Neural crest cell (in vitro differentiated cells): ENCODE measurements around the gene AUTS2. TPM values are rescaled to one million over a fixed set of nuclear protein-coding genes. Genes with fewer than 3 reads are reported as not detected.

ENCODE experiments used
- DNase-seq: peaks from one replicate; pipeline ENCODE4 v3.0.0; 2021; ENCODE audit warnings: low read depth, mixed read lengths, low spot score
- H3K27ac Mint-ChIP-seq: one replicate; pipeline ENCODE4 v1.8.0; 2021; ENCODE audit warnings: mild to moderate bottlenecking, mixed read lengths; ENCODE audit not compliant: unreplicated experiment
- H3K27me3 Mint-ChIP-seq: 2 replicates; pipeline ENCODE4 v1.8.0; 2021; ENCODE audit warnings: low read depth, mild to moderate bottlenecking, mixed read lengths
- H3K36me3 Mint-ChIP-seq: 2 replicates; pipeline ENCODE4 v1.8.0; 2021; ENCODE audit warnings: low read depth, mild to moderate bottlenecking, mixed read lengths
- H3K4me1 Mint-ChIP-seq: 2 replicates; pipeline ENCODE4 v1.8.0; 2021; ENCODE audit warnings: mixed read lengths
- H3K4me3 Mint-ChIP-seq: one replicate; pipeline ENCODE4 v1.8.0; 2021; ENCODE audit warnings: mild to moderate bottlenecking, mixed read lengths
- H3K9me3 Mint-ChIP-seq: 2 replicates; pipeline ENCODE4 v1.8.0; 2021; ENCODE audit warnings: mixed read lengths
- total RNA-seq: library from RNA; stranded (reverse); gene quantifications from 2 replicates; pipeline ENCODE4 v1.2.1, GENCODE V29; 2021
- TF ChIP-seq, protein P1 (sequence below): fragments of 200-600 bp; sonication (generic); conservative IDR thresholded peaks from 2 replicates; pipeline ENCODE4 v1.5.0; 2021; ENCODE audit warnings: antibody characterized with exemption, mild to moderate bottlenecking

AUTS2 gene
- total RNA-seq, 1 donor from 2014 or later: 152 TPM

DNA sequence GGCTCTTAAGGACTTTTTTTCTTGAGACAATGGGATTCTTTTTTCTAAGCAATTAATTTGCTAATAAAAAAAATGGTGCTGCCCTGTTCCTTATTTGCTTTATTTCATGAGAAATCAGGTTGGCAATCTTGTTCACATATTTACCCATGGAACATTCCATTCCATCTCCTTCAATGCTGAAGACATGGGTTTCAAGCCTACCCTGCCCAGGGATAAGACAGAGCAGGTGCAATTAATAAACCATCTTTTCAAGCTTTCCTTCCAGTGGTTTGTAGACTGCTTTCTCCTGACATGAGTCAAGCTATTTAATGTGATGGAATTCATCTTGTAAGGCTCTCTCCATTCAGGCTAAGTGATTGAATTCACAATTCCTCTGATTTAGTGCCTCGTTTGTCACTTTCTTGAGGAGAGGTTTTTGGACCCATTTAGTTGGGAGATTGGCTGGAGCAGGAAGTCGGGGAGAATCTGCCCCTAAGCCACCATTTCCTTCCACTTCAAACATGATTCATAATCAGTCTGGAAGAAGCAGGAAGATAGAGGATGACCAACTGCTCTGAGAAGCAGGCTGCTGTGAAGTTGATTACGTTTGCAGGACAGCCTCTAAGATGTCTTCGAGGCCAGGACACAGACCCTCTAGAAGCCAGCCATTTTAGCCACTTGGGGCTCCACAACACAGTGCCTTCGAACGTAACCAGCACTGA lies 981.3 kb downstream of the AUTS2 start:
- Mint-ChIP-seq H3K4me3 (no peak overlapping the region), H3K36me3 (peaks cover 3% of the 10 kb centered on the region), H3K27ac (no peak overlapping the region), H3K4me1 (peaks cover 50% of the 10 kb centered on the region), H3K27me3 (peaks cover 41% of the 10 kb centered on the region), H3K9me3 (no peaks in the 10 kb centered on the region)
- DNase-seq: no peak
- TF ChIP-seq, protein P1, sequence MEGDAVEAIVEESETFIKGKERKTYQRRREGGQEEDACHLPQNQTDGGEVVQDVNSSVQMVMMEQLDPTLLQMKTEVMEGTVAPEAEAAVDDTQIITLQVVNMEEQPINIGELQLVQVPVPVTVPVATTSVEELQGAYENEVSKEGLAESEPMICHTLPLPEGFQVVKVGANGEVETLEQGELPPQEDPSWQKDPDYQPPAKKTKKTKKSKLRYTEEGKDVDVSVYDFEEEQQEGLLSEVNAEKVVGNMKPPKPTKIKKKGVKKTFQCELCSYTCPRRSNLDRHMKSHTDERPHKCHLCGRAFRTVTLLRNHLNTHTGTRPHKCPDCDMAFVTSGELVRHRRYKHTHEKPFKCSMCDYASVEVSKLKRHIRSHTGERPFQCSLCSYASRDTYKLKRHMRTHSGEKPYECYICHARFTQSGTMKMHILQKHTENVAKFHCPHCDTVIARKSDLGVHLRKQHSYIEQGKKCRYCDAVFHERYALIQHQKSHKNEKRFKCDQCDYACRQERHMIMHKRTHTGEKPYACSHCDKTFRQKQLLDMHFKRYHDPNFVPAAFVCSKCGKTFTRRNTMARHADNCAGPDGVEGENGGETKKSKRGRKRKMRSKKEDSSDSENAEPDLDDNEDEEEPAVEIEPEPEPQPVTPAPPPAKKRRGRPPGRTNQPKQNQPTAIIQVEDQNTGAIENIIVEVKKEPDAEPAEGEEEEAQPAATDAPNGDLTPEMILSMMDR: no peak

DNA sequence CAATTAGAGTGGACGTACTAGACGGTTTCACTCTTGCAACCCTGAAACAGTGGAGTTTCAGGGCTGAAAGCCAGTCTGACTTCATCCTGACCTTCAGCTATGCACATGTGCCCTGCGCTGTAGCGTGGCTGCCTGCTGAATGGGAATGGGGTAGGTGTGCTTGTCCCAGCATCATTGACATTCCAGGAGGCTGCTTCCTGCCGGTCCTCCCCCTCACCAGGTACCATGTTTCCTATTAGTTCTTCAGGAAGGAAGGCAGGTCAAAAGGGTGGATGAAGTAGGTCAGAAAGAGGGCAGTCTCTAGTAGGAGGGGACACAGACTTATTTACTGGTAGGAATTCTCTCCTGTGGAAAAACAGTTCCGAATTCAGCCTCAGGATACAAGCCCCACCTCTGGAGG lies 981.9 kb downstream of the AUTS2 start:
- H3K9me3 Mint-ChIP-seq: no peaks in the 10 kb centered on the region
- DNase-seq: no peak
- peaks cover 44% of the 10 kb centered on the region for H3K27me3 Mint-ChIP-seq
- H3K27ac Mint-ChIP-seq: no peak overlapping the region
- H3K4me3 Mint-ChIP-seq: no peak overlapping the region
- H3K36me3 Mint-ChIP-seq: peaks cover 3% of the 10 kb centered on the region
- H3K4me1 Mint-ChIP-seq: peaks cover 48% of the 10 kb centered on the region
- TF ChIP-seq, protein P1: no peak

DNA sequence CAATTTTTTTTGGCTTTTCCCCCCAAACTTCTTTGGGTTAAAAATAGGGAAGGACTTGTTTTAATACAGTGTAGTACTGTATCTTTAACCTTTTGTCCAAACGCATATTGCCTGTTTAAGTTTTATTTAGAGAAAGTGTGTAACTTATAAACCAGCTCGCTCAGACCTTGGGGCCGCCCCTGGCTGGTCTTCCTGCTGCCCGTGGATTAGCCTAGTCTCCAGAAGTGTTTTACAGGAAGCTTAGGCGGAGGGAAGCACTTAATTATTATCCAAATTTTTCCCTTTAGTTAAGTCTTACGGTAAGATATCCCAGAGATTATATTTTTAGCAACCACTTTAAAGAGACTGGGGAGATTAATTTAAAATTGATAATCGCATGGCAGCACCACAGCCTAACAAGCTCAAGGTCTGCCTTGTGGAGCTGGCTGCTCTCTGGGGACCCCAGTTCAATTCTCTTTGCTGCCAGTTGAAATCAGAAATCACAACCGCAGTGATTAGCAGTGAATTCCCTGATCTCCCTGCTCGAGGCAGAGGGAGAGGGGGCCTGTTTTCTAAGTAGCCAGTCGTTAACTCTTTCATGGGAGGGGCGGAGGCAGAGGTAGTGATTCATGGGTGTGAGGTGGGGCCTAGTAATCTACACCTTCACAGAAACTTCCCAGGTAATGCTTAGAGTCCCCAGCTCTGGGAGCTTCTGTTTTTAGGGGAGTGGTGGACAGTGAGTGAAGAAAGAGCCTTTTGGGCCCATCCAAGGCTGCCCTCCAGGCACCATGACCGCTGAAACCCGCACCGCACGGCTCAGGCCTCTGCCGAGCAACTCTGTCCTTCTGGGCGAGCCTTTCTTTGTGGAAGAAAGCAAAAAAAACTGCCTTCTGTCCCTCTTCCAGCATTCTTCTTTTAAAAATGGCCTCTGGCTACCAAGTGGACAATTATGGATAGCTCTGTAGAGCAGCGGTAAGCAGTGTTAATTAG lies 984.9 kb downstream of the AUTS2 start:
- Mint-ChIP-seq H3K4me3 (peak overlapping the region; percentile 70), H3K27me3 (peaks cover 41% of the 10 kb centered on the region), H3K4me1 (peaks cover 58% of the 10 kb centered on the region), H3K27ac (peak overlapping the region; percentile 83), H3K36me3 (peaks cover 3% of the 10 kb centered on the region), H3K9me3 (no peaks in the 10 kb centered on the region)
- no peak for DNase-seq
- TF ChIP-seq, protein P1: no peak

DNA sequence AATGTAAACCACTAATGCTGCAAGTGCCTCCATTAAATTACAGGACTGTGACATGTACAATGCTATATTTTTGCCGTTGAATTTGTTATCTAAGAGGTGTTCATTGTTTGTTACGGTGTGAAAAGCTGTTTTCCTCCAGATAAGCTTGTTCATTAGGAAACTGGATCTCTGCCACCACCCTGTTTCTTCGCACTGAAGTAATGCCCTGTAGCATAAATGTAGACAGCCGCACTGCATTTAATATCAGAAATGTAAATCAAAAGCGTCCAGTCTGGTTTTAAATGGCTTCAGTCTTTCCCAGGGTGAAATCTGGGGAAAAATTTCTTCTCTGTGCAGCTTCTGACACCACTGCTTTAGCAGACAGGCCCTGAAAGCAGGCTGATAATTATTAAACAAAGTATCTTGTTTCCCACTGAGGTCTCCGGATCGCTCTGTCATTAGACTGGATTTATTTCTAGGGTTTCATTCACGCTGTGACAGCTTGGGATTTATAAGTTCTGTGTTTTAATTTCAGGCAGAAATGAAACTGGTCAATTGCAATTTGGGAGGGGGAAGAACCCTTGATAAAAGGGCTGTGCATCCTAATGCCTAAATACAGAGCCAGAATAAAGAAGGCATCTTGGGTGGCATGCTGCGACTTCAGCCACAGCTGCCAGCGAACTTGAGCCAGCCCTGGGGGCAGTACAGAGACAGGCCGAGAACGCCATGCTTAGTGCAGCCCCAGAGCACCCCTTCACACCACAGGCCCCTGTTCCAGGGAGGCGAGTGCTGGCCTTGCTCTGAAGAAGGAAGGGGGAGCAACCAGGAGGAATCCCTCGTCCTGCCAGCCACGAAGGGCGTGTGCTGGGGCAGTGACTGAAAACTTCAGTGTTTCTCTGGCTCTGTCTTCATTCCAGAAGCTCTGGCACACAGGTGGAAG lies 985.9 kb downstream of the AUTS2 start:
- Mint-ChIP-seq H3K36me3 (peaks cover 3% of the 10 kb centered on the region), H3K9me3 (no peaks in the 10 kb centered on the region), H3K4me1 (peaks cover 67% of the 10 kb centered on the region), H3K4me3 (no peak overlapping the region), H3K27me3 (peaks cover 38% of the 10 kb centered on the region), H3K27ac (peak overlapping the region; percentile 45)
- no peak for DNase-seq
- TF ChIP-seq, protein P1: no peak

DNA sequence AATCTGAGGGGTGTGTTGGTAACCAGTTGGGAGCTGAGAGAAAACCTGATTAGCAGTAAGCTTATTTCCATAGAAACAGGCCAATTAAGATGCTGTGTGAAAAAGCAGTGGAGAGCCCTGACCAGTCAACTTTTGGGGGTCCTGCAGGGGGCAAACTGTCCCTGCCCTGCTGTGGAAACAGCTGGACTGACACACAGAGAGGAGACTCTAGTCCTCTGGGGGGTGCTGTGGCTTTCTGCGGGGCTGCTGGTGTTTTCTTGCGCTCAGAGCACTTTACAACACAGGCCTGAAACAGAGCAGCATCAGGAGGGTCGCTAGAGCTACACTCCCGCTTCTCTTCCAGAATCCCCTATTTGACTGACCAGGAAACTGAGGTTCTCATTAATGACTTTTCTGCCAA lies 986.8 kb downstream of the AUTS2 start:
- peaks cover 66% of the 10 kb centered on the region for H3K4me1 Mint-ChIP-seq
- H3K36me3 Mint-ChIP-seq: peaks cover 3% of the 10 kb centered on the region
- no peaks in the 10 kb centered on the region for H3K9me3 Mint-ChIP-seq
- TF ChIP-seq, protein P1: no peak
- H3K27me3 Mint-ChIP-seq: peaks cover 34% of the 10 kb centered on the region
- peak overlapping the region; percentile 45 for H3K27ac Mint-ChIP-seq
- H3K4me3 Mint-ChIP-seq: peak overlapping the region; percentile 34
- DNase-seq: no peak
